HL-60 (cell line): ENCODE measurements around the gene TULP1.

Experiments
- POLR2AphosphoS5 ChIP-seq: IDR thresholded peaks from 2 replicates; pipeline ENCODE4 v1.6.1; 2012; ENCODE audit warnings: low read depth
- SPI1 ChIP-seq: IDR thresholded peaks from 2 replicates; pipeline ENCODE4 v1.6.1; 2012; ENCODE audit warnings: low read depth, mild to moderate bottlenecking, borderline replicate concordance
- TF ChIP-seq, protein P1 (sequence below): IDR thresholded peaks from one replicate; pipeline ENCODE4 v1.5.1; 2011; ENCODE audit warnings: low read length, control low read depth, inconsistent platforms; ENCODE audit not compliant: insufficient read depth

DNA sequence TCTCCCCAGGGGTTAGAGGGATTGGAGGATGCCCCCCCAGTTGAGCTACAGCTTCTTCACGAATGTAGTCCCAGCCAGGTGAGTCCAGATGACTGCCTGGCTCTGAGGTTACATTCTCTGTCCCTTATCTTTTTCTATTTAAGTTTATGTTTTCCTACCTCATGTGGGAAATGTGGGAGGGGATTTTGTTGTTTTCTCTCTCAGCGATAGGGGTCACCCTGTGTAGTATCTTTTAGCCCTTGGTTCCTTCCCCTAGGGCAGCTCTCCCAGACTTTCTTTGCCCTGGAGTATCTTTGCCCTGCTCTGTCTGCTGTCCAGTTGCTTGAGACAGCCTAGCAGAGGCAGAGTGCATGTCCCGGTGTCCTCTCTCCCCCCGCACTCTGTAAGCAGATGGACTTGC is 54.8 kb downstream of the TULP1 start:
- TF ChIP-seq, protein P1, sequence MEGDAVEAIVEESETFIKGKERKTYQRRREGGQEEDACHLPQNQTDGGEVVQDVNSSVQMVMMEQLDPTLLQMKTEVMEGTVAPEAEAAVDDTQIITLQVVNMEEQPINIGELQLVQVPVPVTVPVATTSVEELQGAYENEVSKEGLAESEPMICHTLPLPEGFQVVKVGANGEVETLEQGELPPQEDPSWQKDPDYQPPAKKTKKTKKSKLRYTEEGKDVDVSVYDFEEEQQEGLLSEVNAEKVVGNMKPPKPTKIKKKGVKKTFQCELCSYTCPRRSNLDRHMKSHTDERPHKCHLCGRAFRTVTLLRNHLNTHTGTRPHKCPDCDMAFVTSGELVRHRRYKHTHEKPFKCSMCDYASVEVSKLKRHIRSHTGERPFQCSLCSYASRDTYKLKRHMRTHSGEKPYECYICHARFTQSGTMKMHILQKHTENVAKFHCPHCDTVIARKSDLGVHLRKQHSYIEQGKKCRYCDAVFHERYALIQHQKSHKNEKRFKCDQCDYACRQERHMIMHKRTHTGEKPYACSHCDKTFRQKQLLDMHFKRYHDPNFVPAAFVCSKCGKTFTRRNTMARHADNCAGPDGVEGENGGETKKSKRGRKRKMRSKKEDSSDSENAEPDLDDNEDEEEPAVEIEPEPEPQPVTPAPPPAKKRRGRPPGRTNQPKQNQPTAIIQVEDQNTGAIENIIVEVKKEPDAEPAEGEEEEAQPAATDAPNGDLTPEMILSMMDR, result no peak
- TF ChIP-seq SPI1 (no peak), POLR2AphosphoS5 (no peak)
